Lung (tissue), 12 donors: ENCODE data around the gene RASGRF2. TPM values are rescaled to one million over a fixed set of nuclear protein-coding genes. Genes with fewer than 3 reads are reported as not detected.

Experiments
- ATAC-seq: fragments of 200-7000 bp; cut with Tn5 transposase; one replicate; pipeline ENCODE4 v1.9.1; 2020; ENCODE audit warnings: moderate number of reproducible peaks; ENCODE audit not compliant: insufficient read depth, low FRiP score
- DNase-seq, 3 donors: peaks; one replicate each; pipeline ENCODE4 v3.0.0-alpha.2; 2013 to 2017
- H3K27ac ChIP-seq, 2 donors: one replicate each; pipeline ENCODE4 v1.5.1; 2013; ENCODE audit warnings: mild to moderate bottlenecking in 2 of 2, moderate library complexity in 2 of 2, control low read depth in 1 of 2, inconsistent platforms in 1 of 2, low read depth in 1 of 2, low read length in 1 of 2
- H3K27me3 ChIP-seq, 3 donors: one replicate each; pipeline ENCODE4 v1.5.1; 2013; ENCODE audit warnings: low read length in 2 of 3; ENCODE audit not compliant: control insufficient read depth in 3 of 3, insufficient read depth in 3 of 3
- H3K36me3 ChIP-seq, 4 donors: one replicate each; pipeline ENCODE4 v1.5.1; 2013; ENCODE audit warnings: low read length in 4 of 4, mild to moderate bottlenecking in 1 of 4, moderate library complexity in 1 of 4; ENCODE audit not compliant: control insufficient read depth in 4 of 4, insufficient read depth in 4 of 4
- H3K4me1 ChIP-seq, 5 donors: one replicate each; pipeline ENCODE4 v1.5.1; 2013; ENCODE audit warnings: low read length in 5 of 5, mild to moderate bottlenecking in 2 of 5, moderate library complexity in 1 of 5; ENCODE audit not compliant: control insufficient read depth in 5 of 5, insufficient read depth in 5 of 5
- H3K4me3 ChIP-seq: one replicate; pipeline ENCODE4 v1.5.1; 2013; ENCODE audit warnings: mild to moderate bottlenecking, control low read depth, moderate library complexity
- H3K9ac ChIP-seq, 2 donors: one replicate each; pipeline ENCODE4 v1.5.1; 2013; ENCODE audit warnings: low read length in 2 of 2, control low read depth in 1 of 2; ENCODE audit not compliant: insufficient read depth in 1 of 2
- H3K9me3 ChIP-seq, 4 donors: one replicate each; pipeline ENCODE4 v1.5.1; 2013; ENCODE audit warnings: low read length in 3 of 4, mild to moderate bottlenecking in 1 of 4, moderate library complexity in 1 of 4; ENCODE audit not compliant: control insufficient read depth in 4 of 4, insufficient read depth in 3 of 4
- WGBS, 2 donors: extraction: QIAGEN DNeasy Blood & Tissue Kit; methylation state at CpG; one replicate each; pipeline ENCODE4 v1.1.7; 2013; 5-methylcytosine and 5-hydroxymethylcytosine counted together
- polyA plus RNA-seq, 2 donors: library from polyadenylated mRNA; stranded (reverse); fragments of 200-250 nt; gene quantifications; one replicate each; pipeline ENCODE4 v1.2.1, GENCODE V29; 2013
- total RNA-seq, 2 donors: library from RNA; depleted of rRNA in 1 of 2; stranded (reverse); fragments of >200 nt in 1 of 2; gene quantifications; one replicate each; pipeline ENCODE4 v1.2.1, GENCODE V29; 2014 to 2021
- TF ChIP-seq, protein P1 (sequence below): IDR thresholded peaks from 2 replicates; pipeline ENCODE4 v1.5.1; 2012; ENCODE audit warnings: mild to moderate bottlenecking; ENCODE audit errors: control extremely low read depth, extremely low read depth
- donor health status: control.
- donor health status: control.
- donor health status: Bipolar disorder and iron deficiency.
- donor health status: healthy.
- donor health status: DM: yes; HTN: yes; CAD: no.

The RASGRF2 gene
- total and polyA plus RNA-seq, 4 donors: 1.0 to 12.0 (median 2.7) TPM

DNA sequence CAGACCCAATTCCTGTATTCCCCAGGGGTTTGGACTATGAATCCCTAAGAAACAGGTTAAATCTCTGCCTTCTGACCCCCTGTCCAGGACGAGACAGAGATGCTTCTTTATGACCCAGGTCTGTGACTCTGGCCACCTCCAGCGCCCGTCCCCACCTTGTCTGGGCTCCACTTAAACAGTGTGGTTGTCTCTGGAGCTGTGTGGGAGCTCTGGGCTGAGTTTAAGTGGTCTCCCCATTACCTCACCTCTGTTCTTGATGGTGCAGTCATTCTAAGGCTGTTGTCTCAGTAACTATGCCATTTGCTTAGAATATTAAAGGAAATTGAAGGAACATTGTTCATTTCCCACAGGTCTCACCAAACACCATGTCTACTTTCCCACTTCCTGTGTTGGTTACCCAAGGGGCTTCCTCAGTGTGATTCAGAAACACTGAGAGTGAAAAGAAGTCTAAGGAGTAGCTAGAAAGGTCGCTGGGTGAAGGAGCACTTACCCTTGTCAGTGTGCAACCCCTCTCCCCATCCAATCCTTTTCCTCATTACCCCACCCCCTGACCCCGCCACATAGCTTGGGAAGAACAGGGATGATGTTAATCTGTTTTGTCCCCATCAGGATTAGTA, 145.2 kb downstream of the RASGRF2 start:
- no peak for ATAC-seq
- Histone ChIP-seq H3K4me1 (no peaks in the 10 kb centered on the region), H3K4me3 (no peak overlapping the region), H3K9me3 (no peaks in the 10 kb centered on the region), H3K9ac (no peak overlapping the region), H3K27me3 (no peaks in the 10 kb centered on the region), H3K27ac (no peak overlapping the region), H3K36me3 (no peaks in the 10 kb centered on the region)
- DNase-seq: no peak
- WGBS, 2 donors: 77 to 84% methylated on average over 5 of the region's 5 CpGs
- TF ChIP-seq, protein P1, sequence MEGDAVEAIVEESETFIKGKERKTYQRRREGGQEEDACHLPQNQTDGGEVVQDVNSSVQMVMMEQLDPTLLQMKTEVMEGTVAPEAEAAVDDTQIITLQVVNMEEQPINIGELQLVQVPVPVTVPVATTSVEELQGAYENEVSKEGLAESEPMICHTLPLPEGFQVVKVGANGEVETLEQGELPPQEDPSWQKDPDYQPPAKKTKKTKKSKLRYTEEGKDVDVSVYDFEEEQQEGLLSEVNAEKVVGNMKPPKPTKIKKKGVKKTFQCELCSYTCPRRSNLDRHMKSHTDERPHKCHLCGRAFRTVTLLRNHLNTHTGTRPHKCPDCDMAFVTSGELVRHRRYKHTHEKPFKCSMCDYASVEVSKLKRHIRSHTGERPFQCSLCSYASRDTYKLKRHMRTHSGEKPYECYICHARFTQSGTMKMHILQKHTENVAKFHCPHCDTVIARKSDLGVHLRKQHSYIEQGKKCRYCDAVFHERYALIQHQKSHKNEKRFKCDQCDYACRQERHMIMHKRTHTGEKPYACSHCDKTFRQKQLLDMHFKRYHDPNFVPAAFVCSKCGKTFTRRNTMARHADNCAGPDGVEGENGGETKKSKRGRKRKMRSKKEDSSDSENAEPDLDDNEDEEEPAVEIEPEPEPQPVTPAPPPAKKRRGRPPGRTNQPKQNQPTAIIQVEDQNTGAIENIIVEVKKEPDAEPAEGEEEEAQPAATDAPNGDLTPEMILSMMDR: no peak

- Histone ChIP-seq H3K27ac (no peak overlapping the region), H3K27me3 (no peaks in the 10 kb centered on the region), H3K4me3 (no peak overlapping the region), H3K9me3 (no peaks in the 10 kb centered on the region), H3K4me1 (no peaks in the 10 kb centered on the region), H3K9ac (no peak overlapping the region), H3K36me3 (no peaks in the 10 kb centered on the region)
- TF ChIP-seq, protein P1: no peak
- WGBS, 2 donors: 59 to 77% methylated on average over 4 of the region's 4 CpGs
- ATAC-seq (no peak), DNase-seq (no peak)
Measured at GRCh38 chr5:81115261-81115660, 155.1 kb downstream of the RASGRF2 start.

- Histone ChIP-seq H3K27ac (no peak overlapping the region), H3K9me3 (no peaks in the 10 kb centered on the region), H3K9ac (no peak overlapping the region), H3K36me3 (no peaks in the 10 kb centered on the region), H3K27me3 (no peaks in the 10 kb centered on the region), H3K4me1 (peaks cover 0 to 11% (median 2%) of the 10 kb centered on the region in 5 donors), H3K4me3 (no peak overlapping the region)
- no peak for ATAC-seq
- no peak for DNase-seq
- 95 to 96% methylated on average over 3 of the region's 3 CpGs for WGBS, 2 donors
- TF ChIP-seq, protein P1: no peak
Measured at GRCh38 chr5:81117566-81117965, 157.4 kb downstream of the RASGRF2 start.

- no peak overlapping the region for H3K4me3 ChIP-seq
- no peaks in the 10 kb centered on the region for H3K9me3 ChIP-seq
- peak in 2 of 3 donors; percentile 24 to 25 for DNase-seq
- TF ChIP-seq, protein P1: no peak
- no peak for ATAC-seq
- no peaks in the 10 kb centered on the region for H3K36me3 ChIP-seq
- no peak overlapping the region for H3K9ac ChIP-seq
- 77 to 83% methylated on average over 5 of the region's 5 CpGs for WGBS, 2 donors
- no peaks in the 10 kb centered on the region for H3K27me3 ChIP-seq
- no peak overlapping the region for H3K27ac ChIP-seq
- peaks cover 0 to 14% (median 2%) of the 10 kb centered on the region in 5 donors for H3K4me1 ChIP-seq
Measured at GRCh38 chr5:81121273-81121672, 161.1 kb downstream of the RASGRF2 start.
